CD14-positive monocyte (primary cell): ENCODE results near the gene DYRK1A. TPM values are rescaled to one million over a fixed set of nuclear protein-coding genes. Genes with fewer than 3 reads are reported as not detected.

Experiments
- DNase-seq, 3 donors: peaks; one replicate each; pipeline ENCODE4 v3.0.0-alpha.2; 2011 to 2022
- H2AFZ ChIP-seq: 2 replicates; pipeline ENCODE4 v1.6.0; 2012; ENCODE audit warnings: mild to moderate bottlenecking, low read depth, low read length, inconsistent platforms; ENCODE audit not compliant: insufficient read depth, poor library complexity, severe bottlenecking
- H3K27ac ChIP-seq, 2 donors: 1 replicate in 1 of 2; 2 replicates in 1 of 2; pipeline ENCODE4 v1.5.1; 2012 to 2013; ENCODE audit warnings: low read length in 2 of 2, control low read depth in 1 of 2, inconsistent platforms in 1 of 2, low read depth in 1 of 2, mild to moderate bottlenecking in 1 of 2
- H3K27me3 ChIP-seq, 2 donors: one replicate each; pipeline versions ENCODE4 v1.6.0 to v1.6.1; 2011 to 2013; ENCODE audit warnings: low read length in 2 of 2; ENCODE audit not compliant: control insufficient read depth in 2 of 2, insufficient read depth in 2 of 2
- H3K36me3 ChIP-seq, 2 donors: replicated peaks in 1 of 2; 1 replicate in 1 of 2; 2 replicates in 1 of 2; pipeline versions ENCODE4 v1.5.1 to v1.6.1; 2012 to 2013; ENCODE audit warnings: low read length in 2 of 2, control low read depth in 1 of 2, inconsistent platforms in 1 of 2, mild to moderate bottlenecking in 1 of 2; ENCODE audit not compliant: insufficient read depth in 2 of 2, control insufficient read depth in 1 of 2
- H3K4me1 ChIP-seq, 2 donors: 1 replicate in 1 of 2; 2 replicates in 1 of 2; pipeline versions ENCODE4 v1.5.1 to v1.6.1; 2012 to 2013; ENCODE audit warnings: low read length in 2 of 2, control low read depth in 1 of 2, inconsistent platforms in 1 of 2, mild to moderate bottlenecking in 1 of 2, moderate library complexity in 1 of 2; ENCODE audit not compliant: insufficient read depth in 2 of 2, control insufficient read depth in 1 of 2
- H3K4me2 ChIP-seq: replicated peaks from 2 replicates; pipeline ENCODE3; 2012; ENCODE audit warnings: low read length, moderate library complexity, mild to moderate bottlenecking; ENCODE audit not compliant: poor library complexity, severe bottlenecking; ENCODE audit errors: extremely low read depth
- H3K4me3 ChIP-seq, 3 experiments: fragments of 200-600 bp in 1 of 3; sonication (generic) in 1 of 3; replicated peaks in 1 of 3; 1 replicate in 2 of 3; 2 replicates in 1 of 3; pipeline ENCODE4 v1.5.1; 2011 to 2013; ENCODE audit warnings: low read length in 3 of 3, mild to moderate bottlenecking in 3 of 3, control low read depth in 2 of 3, low read depth in 2 of 3, inconsistent platforms in 1 of 3, moderate library complexity in 1 of 3
- H3K79me2 ChIP-seq: 2 replicates; pipeline ENCODE4 v1.6.0; 2012; ENCODE audit warnings: mild to moderate bottlenecking, control low read depth, inconsistent platforms, low read length, moderate library complexity; ENCODE audit not compliant: insufficient read depth
- H3K9ac ChIP-seq: 2 replicates; pipeline ENCODE4 v1.6.0; 2017; ENCODE audit warnings: low read length, mild to moderate bottlenecking; ENCODE audit not compliant: insufficient read depth, poor library complexity, severe bottlenecking
- H3K9me3 ChIP-seq, 2 donors: replicated peaks in 1 of 2; 1 replicate in 1 of 2; 2 replicates in 1 of 2; pipeline versions ENCODE4 v1.5.1 to v1.6.1; 2012 to 2013; ENCODE audit warnings: low read length in 2 of 2, control low read depth in 1 of 2; ENCODE audit not compliant: control insufficient read depth in 1 of 2, insufficient read depth in 1 of 2
- H4K20me1 ChIP-seq: 2 replicates; pipeline ENCODE4 v1.6.0; 2012; ENCODE audit warnings: mild to moderate bottlenecking, low read length, control low read depth, moderate library complexity; ENCODE audit not compliant: insufficient read depth
- H3K27ac Mint-ChIP-seq, 7 donors: one replicate each; pipeline ENCODE4 v1.8.0; 2020; ENCODE audit warnings: mild to moderate bottlenecking in 7 of 7, mixed read lengths in 7 of 7, moderate library complexity in 6 of 7, inconsistent platforms in 2 of 7
- H3K27me3 Mint-ChIP-seq, 3 donors: one replicate each; pipeline ENCODE4 v1.8.0; 2021 to 2022; ENCODE audit warnings: low read depth in 3 of 3, mild to moderate bottlenecking in 3 of 3, mixed read lengths in 3 of 3, moderate library complexity in 3 of 3, inconsistent platforms in 1 of 3
- H3K36me3 Mint-ChIP-seq, 2 donors: one replicate each; pipeline ENCODE4 v1.8.0; 2020; ENCODE audit warnings: mixed read lengths in 2 of 2, inconsistent platforms in 1 of 2, mild to moderate bottlenecking in 1 of 2
- H3K4me1 Mint-ChIP-seq: one replicate; pipeline ENCODE4 v1.8.0; 2020; ENCODE audit warnings: mild to moderate bottlenecking, mixed read lengths
- H3K4me3 Mint-ChIP-seq, 2 donors: one replicate each; pipeline ENCODE4 v1.8.0; 2020; ENCODE audit warnings: mild to moderate bottlenecking in 2 of 2, mixed read lengths in 2 of 2, moderate library complexity in 1 of 2
- H3K9me3 Mint-ChIP-seq, 7 donors: one replicate each; pipeline ENCODE4 v1.8.0; 2020 to 2022; ENCODE audit warnings: mixed read lengths in 7 of 7, mild to moderate bottlenecking in 6 of 7, moderate library complexity in 6 of 7, inconsistent platforms in 2 of 7
- WGBS: methylation state at CpG from one replicate; pipeline ENCODE4 v1.1.5; 2013; ENCODE audit warnings: missing lambda C conversion rate; ENCODE audit not compliant: insufficient coverage; 5-methylcytosine and 5-hydroxymethylcytosine counted together
- intact Hi-C, 2 donors: fragments of 100-400 bp; cut with micrococcal nuclease; formaldehyde crosslinking; loops; one replicate each; pipeline versions ENCODE4 v1.15.0 to v1.15.1; 2023
- polyA plus RNA-seq, 3 donors: library from polyadenylated mRNA; depleted of rRNA in 1 of 3; unstranded in 2 of 3; stranded (reverse) in 1 of 3; fragments of 300-500 nt in 2 of 3; fragments of >200 nt in 1 of 3; fragmentation: Illumina TruSeq in 2 of 3; gene quantifications; 1 replicate in 2 of 3; 2 replicates in 1 of 3; pipeline ENCODE4 v1.2.3, GENCODE V29; 2012 to 2021
- TF ChIP-seq, protein P1 (sequence below): fragments of 200-600 bp; IDR thresholded peaks from one replicate; pipeline ENCODE4 v1.8.0; 2022; ENCODE audit warnings: antibody characterized with exemption, mild to moderate bottlenecking

Gene DYRK1A
- polyA plus RNA-seq, 3 donors, result 1.8 to 53.5 (median 2.4) TPM

DNA sequence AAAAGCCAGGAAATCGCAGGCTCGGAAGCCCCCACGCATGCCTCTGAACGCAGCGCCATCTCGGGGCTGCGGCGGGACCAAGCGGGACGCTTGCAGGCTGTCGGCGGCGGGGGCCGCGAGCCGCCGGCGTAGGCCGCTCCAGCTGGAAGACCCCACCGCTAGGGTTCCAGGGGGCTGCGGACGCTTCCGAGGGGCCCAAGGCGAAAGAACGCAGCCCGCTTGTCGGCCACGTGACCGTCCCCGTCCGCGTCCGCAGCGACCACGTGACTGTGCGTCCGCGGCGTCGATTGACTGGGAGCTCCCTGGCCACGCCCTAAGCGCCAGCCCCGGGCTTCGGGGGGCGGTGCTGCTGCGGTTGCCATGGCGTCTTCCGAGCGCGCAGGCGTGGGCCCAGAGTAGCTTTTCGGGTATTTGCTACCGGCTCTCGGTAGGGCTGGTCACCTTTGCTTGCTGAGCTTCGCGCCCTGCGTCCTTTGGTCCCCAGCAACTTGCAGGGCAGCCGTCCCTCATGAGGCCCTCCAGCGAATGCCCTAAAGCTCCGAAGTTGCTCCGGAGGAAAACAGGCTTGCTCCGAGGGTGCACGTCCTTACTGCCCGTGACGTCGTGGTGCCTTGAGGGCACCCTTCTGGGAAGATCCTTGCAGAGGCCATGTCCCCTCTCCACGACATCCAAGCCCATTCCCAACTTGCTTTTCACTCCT lies 197.2 kb downstream of the DYRK1A start:
- DNase-seq, result peak; percentile 90 to 92 (median 92)
- peaks cover 24% of the 10 kb centered on the region for H3K4me1 Mint-ChIP-seq
- peaks cover 0 to 7% (median 0%) of the 10 kb centered on the region in 7 donors for H3K9me3 Mint-ChIP-seq
- Histone ChIP-seq H3K4me1 (peaks cover 25 to 31% of the 10 kb centered on the region in 2 donors), H3K36me3 (no peaks in the 10 kb centered on the region), H3K27me3 (no peaks in the 10 kb centered on the region), H3K27ac (peak overlapping the region; percentile 93 to 96), H3K4me3 (peak overlapping the region; percentile 63 to 78 (median 77)), H3K4me2 (peak overlapping the region; percentile 89), H4K20me1 (no peaks in the 10 kb centered on the region), H3K9ac (peak overlapping the region; percentile 83), H2AFZ (peak overlapping the region; percentile 99), H3K9me3 (no peaks in the 10 kb centered on the region), H3K79me2 (no peaks in the 10 kb centered on the region)
- peak overlapping the region; percentile 97 to 100 (median 99) for H3K27ac Mint-ChIP-seq
- WGBS, result under 1% methylated on average over 67 of the region's 67 CpGs
- TF ChIP-seq, protein P1, sequence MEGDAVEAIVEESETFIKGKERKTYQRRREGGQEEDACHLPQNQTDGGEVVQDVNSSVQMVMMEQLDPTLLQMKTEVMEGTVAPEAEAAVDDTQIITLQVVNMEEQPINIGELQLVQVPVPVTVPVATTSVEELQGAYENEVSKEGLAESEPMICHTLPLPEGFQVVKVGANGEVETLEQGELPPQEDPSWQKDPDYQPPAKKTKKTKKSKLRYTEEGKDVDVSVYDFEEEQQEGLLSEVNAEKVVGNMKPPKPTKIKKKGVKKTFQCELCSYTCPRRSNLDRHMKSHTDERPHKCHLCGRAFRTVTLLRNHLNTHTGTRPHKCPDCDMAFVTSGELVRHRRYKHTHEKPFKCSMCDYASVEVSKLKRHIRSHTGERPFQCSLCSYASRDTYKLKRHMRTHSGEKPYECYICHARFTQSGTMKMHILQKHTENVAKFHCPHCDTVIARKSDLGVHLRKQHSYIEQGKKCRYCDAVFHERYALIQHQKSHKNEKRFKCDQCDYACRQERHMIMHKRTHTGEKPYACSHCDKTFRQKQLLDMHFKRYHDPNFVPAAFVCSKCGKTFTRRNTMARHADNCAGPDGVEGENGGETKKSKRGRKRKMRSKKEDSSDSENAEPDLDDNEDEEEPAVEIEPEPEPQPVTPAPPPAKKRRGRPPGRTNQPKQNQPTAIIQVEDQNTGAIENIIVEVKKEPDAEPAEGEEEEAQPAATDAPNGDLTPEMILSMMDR, result peak; percentile 15
- peak overlapping the region; percentile 95 to 96 for H3K4me3 Mint-ChIP-seq
- H3K27me3 Mint-ChIP-seq, result peaks cover 0 to 6% (median 0%) of the 10 kb centered on the region in 3 donors
- intact Hi-C loops, result loop anchor here (2.0 to 10.0 kb wide), 5 partner anchors 99 to 299 kb away; partner anchors contain the start of genes DYRK1A (in 2 of the 2) and VPS26C (in 2 of the 2)
- H3K36me3 Mint-ChIP-seq, result no peaks in the 10 kb centered on the region

DNA sequence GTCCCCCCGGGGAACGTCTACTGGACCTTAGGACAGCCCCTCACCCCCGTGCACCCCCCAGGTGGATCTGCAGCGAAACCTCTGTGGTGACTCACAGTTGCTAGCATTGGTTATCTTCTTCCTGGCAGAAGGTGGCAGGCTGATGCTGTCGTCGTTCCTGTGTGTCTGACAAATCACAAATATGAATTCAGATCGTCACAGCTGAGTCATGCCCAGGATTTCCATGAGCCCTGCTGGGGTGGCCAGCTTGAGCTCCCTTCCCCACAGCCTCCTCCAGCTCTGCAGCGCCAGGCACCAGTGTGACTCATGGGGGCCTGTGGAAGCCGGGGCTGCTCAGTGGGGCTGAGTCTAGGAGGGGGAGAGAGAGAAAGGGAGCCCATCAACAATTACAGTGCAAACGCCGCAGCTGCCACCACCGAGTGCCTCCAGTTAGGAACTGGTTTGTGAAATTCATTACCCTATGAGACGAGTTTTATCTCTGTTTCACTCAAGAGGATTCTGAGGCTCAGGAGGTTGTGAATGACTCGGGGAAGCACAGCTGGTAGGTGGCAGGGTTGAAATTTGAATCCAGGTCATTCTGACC lies 197.9 kb downstream of the DYRK1A start:
- Histone ChIP-seq H2AFZ (peak overlapping the region; percentile 99), H3K4me2 (peak overlapping the region; percentile 89), H3K4me1 (peaks cover 25 to 31% of the 10 kb centered on the region in 2 donors), H3K4me3 (peak overlapping the region; percentile 63 to 78 (median 77)), H3K27me3 (no peaks in the 10 kb centered on the region), H4K20me1 (no peaks in the 10 kb centered on the region), H3K36me3 (no peaks in the 10 kb centered on the region), H3K9ac (peak overlapping the region; percentile 83), H3K27ac (peak overlapping the region; percentile 93 to 96), H3K79me2 (no peaks in the 10 kb centered on the region), H3K9me3 (no peaks in the 10 kb centered on the region)
- Mint-ChIP-seq H3K9me3 (peaks cover 0 to 4% (median 0%) of the 10 kb centered on the region in 7 donors), H3K27me3 (peaks cover 0 to 6% (median 0%) of the 10 kb centered on the region in 3 donors), H3K4me1 (peaks cover 24% of the 10 kb centered on the region), H3K4me3 (peak overlapping the region; percentile 95 to 96), H3K36me3 (no peaks in the 10 kb centered on the region), H3K27ac (peak overlapping the region; percentile 97 to 100 (median 99))
- TF ChIP-seq, protein P1, result no peak
- peak; percentile 94 to 99 (median 95) for DNase-seq
- intact Hi-C loops, result loop anchor here (2.0 to 10.0 kb wide), 5 partner anchors 100 to 300 kb away; partner anchors contain the start of genes DYRK1A (in 2 of the 2) and VPS26C (in 2 of the 2)
- WGBS, result 0% methylated on average over 4 of the region's 14 CpGs
